Esophagus (tissue), 2 donors: Measurements from ENCODE around the gene LACRT. TPM values are rescaled to one million over a fixed set of nuclear protein-coding genes. Genes with fewer than 3 reads are reported as not detected.
"Not testable (repeated sequence)": the region's sequence is repeated elsewhere in the genome, so short reads cannot be mapped to it uniquely, and the experiment has no call there.

Source experiments
- H3K27ac ChIP-seq, 2 donors: one replicate each; pipeline ENCODE4 v1.5.1; 2013; ENCODE audit warnings: low read depth in 2 of 2, mild to moderate bottlenecking in 2 of 2, inconsistent platforms in 1 of 2, low read length in 1 of 2, moderate library complexity in 1 of 2
- H3K27me3 ChIP-seq, 2 donors: one replicate each; pipeline ENCODE4 v1.6.1; 2013; ENCODE audit warnings: low read length in 2 of 2, control low read depth in 1 of 2, mild to moderate bottlenecking in 1 of 2; ENCODE audit not compliant: insufficient read depth in 2 of 2, control insufficient read depth in 1 of 2
- H3K36me3 ChIP-seq, 2 donors: one replicate each; pipeline ENCODE4 v1.6.1; 2013; ENCODE audit warnings: low read length in 1 of 2; ENCODE audit not compliant: control insufficient read depth in 2 of 2, insufficient read depth in 2 of 2
- H3K4me1 ChIP-seq, 2 donors: one replicate each; pipeline ENCODE4 v1.6.1; 2013; ENCODE audit warnings: low read length in 1 of 2; ENCODE audit not compliant: control insufficient read depth in 2 of 2, insufficient read depth in 2 of 2
- H3K4me3 ChIP-seq, 2 donors: one replicate each; pipeline ENCODE4 v1.5.1; 2013; ENCODE audit warnings: low read length in 2 of 2, mild to moderate bottlenecking in 2 of 2, low read depth in 1 of 2, moderate library complexity in 1 of 2
- H3K9me3 ChIP-seq, 2 donors: one replicate each; pipeline ENCODE4 v1.6.1; 2013; ENCODE audit warnings: mild to moderate bottlenecking in 2 of 2, low read depth in 1 of 2, low read length in 1 of 2, moderate library complexity in 1 of 2; ENCODE audit not compliant: control insufficient read depth in 2 of 2, insufficient read depth in 1 of 2
- WGBS, 2 donors: extraction: QIAGEN DNeasy Blood & Tissue Kit; methylation state at CpG; one replicate each; pipeline ENCODE4 v1.1.7; 2013; 5-methylcytosine and 5-hydroxymethylcytosine counted together
- polyA plus RNA-seq, 2 donors: library from polyadenylated mRNA; stranded (reverse); fragments of 200-250 nt; gene quantifications; one replicate each; pipeline ENCODE4 v1.2.3, GENCODE V29; 2013
- donor health status: healthy with polysubstance abuse.
- donor health status: Bipolar disorder and iron deficiency.

LACRT gene
- polyA plus RNA-seq, 2 donors, result not detected

DNA sequence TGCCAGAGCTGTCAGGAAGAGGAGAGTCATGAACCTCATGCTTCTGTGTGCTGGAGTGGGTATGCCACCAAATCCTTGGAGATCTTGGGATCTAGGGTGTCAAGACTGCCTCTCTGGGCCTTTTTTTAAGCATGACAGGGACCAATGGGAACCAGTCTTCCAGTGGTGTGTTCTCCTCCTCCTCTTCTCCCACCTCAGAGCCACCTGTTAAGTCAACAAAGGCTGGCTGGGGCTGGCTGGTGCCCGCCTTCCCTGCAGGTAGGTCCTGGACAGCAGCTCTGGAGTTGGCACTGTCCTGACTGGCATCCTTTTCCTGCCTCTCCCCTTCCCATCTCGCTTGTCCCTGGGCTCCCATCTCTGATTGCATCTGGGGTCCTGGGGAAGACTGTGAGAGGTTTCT is 13.6 kb upstream of the LACRT start, which contains the start of gene DCD:
Gene DCD, minus strand, starts transcription at position 101 of the 400 bp plus-strand sequence. Its CDS starts 62 bp downstream, at position 39.
- 76 to 77% methylated on average over 2 of the region's 2 CpGs for WGBS, 2 donors
- Histone ChIP-seq H3K4me3 (no peak within 1 kb of the TSS), H3K4me1 (no peaks in the 10 kb centered on the region), H3K27me3 (no peaks in the 10 kb centered on the region), H3K9me3 (peaks cover 0 to 2% of the 10 kb centered on the region in 2 donors), H3K36me3 (no peaks in the 10 kb centered on the region), H3K27ac (no peak within 1 kb of the TSS)

- no peak overlapping the region for H3K4me3 ChIP-seq
- 80 to 83% methylated on average over 1 of the region's 1 CpG for WGBS, 2 donors
- H3K4me1 ChIP-seq, result no peaks in the 10 kb centered on the region
- H3K36me3 ChIP-seq, result no peaks in the 10 kb centered on the region
- H3K27ac ChIP-seq, result no peak overlapping the region
- H3K9me3 ChIP-seq, result peaks cover 0 to 2% of the 10 kb centered on the region in 2 donors
- H3K27me3 ChIP-seq, result peaks cover 0 to 2% of the 10 kb centered on the region in 2 donors
Observed at GRCh38 chr12:54641554-54641953, 6.9 kb upstream of the LACRT start.

DNA sequence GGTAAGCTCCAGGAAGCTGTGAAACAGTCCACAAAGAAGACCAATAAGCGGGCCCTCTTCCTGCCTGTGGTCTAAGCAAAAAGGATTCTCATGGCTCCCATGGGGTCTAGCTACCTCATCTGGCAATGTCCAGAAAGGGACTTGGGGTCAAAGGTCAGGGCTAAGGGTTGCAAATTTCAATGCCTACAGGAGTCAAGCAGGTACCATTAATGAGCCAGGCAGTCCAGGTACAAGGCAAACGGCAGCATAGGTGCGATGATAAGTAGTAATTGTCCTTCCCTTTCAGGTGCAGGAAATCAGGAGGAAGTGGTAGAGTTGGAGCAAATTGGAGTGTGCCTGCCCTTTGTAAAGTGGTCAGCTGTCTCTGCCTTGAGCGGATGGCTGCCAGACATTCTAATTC is 6.4 kb upstream of the LACRT start:
- WGBS, 2 donors, result 81 to 86% methylated on average over 4 of the region's 4 CpGs

GRCh38 chr12:54639112-54639511 is 4.4 kb upstream of the LACRT start:
- H3K4me3 ChIP-seq, H3K4me1 ChIP-seq, H3K27me3 ChIP-seq, H3K9me3 ChIP-seq, H3K36me3 ChIP-seq, H3K27ac ChIP-seq: not testable (repeated sequence)
- 83 to 84% methylated on average over 2 of the region's 2 CpGs for WGBS, 2 donors

More for the DNA sequence above, 6.4 kb upstream of the LACRT start:
- Histone ChIP-seq H3K4me1 (no peaks in the 10 kb centered on the region), H3K27me3 (peaks cover 0 to 2% of the 10 kb centered on the region in 2 donors), H3K4me3 (no peak overlapping the region), H3K9me3 (peaks cover 0 to 2% of the 10 kb centered on the region in 2 donors), H3K36me3 (no peaks in the 10 kb centered on the region), H3K27ac (no peak overlapping the region)

- Histone ChIP-seq H3K36me3 (no peaks in the 10 kb centered on the region), H3K9me3 (peaks cover 0 to 3% of the 10 kb centered on the region in 2 donors), H3K27ac (no peak overlapping the region), H3K4me3 (no peak overlapping the region), H3K27me3 (no peaks in the 10 kb centered on the region), H3K4me1 (no peaks in the 10 kb centered on the region)
- 54 to 62% methylated on average over 8 of the region's 8 CpGs for WGBS, 2 donors
Observed at GRCh38 chr12:54631988-54632728, 2.5 kb downstream of the LACRT start.

GRCh38 chr12:54631551-54631950 is 3.1 kb downstream of the LACRT start:
- no peak overlapping the region for H3K4me3 ChIP-seq
- no peaks in the 10 kb centered on the region for H3K27me3 ChIP-seq
- peaks cover 0 to 3% of the 10 kb centered on the region in 2 donors for H3K9me3 ChIP-seq
- H3K4me1 ChIP-seq, result no peaks in the 10 kb centered on the region
- 58 to 63% methylated on average over 5 of the region's 5 CpGs for WGBS, 2 donors
- no peaks in the 10 kb centered on the region for H3K36me3 ChIP-seq
- no peak overlapping the region for H3K27ac ChIP-seq

GRCh38 chr12:54629925-54630324 is 4.8 kb downstream of the LACRT start:
- Histone ChIP-seq H3K4me1 (no peaks in the 10 kb centered on the region), H3K4me3 (no peak overlapping the region), H3K36me3 (no peaks in the 10 kb centered on the region), H3K27ac (no peak overlapping the region), H3K9me3 (peaks cover 0 to 3% of the 10 kb centered on the region in 2 donors), H3K27me3 (no peaks in the 10 kb centered on the region)
- 89 to 91% methylated on average over 2 of the region's 2 CpGs for WGBS, 2 donors

- H3K27ac ChIP-seq, result no peak overlapping the region
- WGBS, 2 donors, result 89 to 95% methylated on average over 3 of the region's 3 CpGs
- H3K9me3 ChIP-seq, result peaks cover 0 to 3% of the 10 kb centered on the region in 2 donors
- H3K4me3 ChIP-seq, result no peak overlapping the region
- H3K4me1 ChIP-seq, result no peaks in the 10 kb centered on the region
- H3K27me3 ChIP-seq, result no peaks in the 10 kb centered on the region
- H3K36me3 ChIP-seq, result no peaks in the 10 kb centered on the region
Observed at GRCh38 chr12:54628186-54628846, 6.4 kb downstream of the LACRT start.

- no peaks in the 10 kb centered on the region for H3K4me1 ChIP-seq
- no peak overlapping the region for H3K27ac ChIP-seq
- no peaks in the 10 kb centered on the region for H3K27me3 ChIP-seq
- H3K9me3 ChIP-seq, result peaks cover 0 to 3% of the 10 kb centered on the region in 2 donors
- 90% methylated on average over 3 of the region's 3 CpGs for WGBS, 2 donors
- no peak overlapping the region for H3K4me3 ChIP-seq
- H3K36me3 ChIP-seq, result no peaks in the 10 kb centered on the region
Observed at GRCh38 chr12:54627304-54627703, 7.4 kb downstream of the LACRT start.
